PC-9 (cell line): ENCODE results near the gene LCE2C. TPM values are rescaled to one million over a fixed set of nuclear protein-coding genes. Genes with fewer than 3 reads are reported as not detected.

Experiments
- BruUV-seq: library from RNA; stranded (reverse); fragments of 400-500 nt; replicated peaks from 2 replicates; lab custom pipeline; 2021; lab: Mats Ljungman, UMichigan
- CTCF ChIA-PET: fragments of 300-600 bp; sonication (Branson Sonifier 250); formaldehyde crosslinking; loops from one replicate; lab custom pipeline; 2022; ENCODE audit warnings: antibody characterized with exemption; lab: Charles Lee
- POLR2A ChIA-PET: fragments of 300-600 bp; sonication (Branson Sonifier 250); formaldehyde crosslinking; loops from one replicate; lab custom pipeline; 2022; ENCODE audit warnings: antibody characterized with exemption; ENCODE audit not compliant: unreplicated experiment; lab: Charles Lee
- DNase-seq, 2 experiments: peaks; one replicate each; pipeline versions ENCODE4 v3.0.0 to v3.0.0-alpha.2; 2015 to 2022; ENCODE audit warnings: mixed read lengths in 1 of 2
- H2AFZ ChIP-seq: fragments of 200-600 bp; sonication (generic); 2 replicates; pipeline ENCODE4 v1.8.1; 2017; ENCODE audit warnings: antibody characterized with exemption
- H3F3A ChIP-seq: fragments of 200-600 bp; sonication (generic); 2 replicates; pipeline ENCODE4 v1.8.1; 2017; ENCODE audit warnings: antibody characterized with exemption, mild to moderate bottlenecking, low read depth; ENCODE audit not compliant: insufficient read depth
- H3K27ac ChIP-seq: fragments of 200-600 bp; sonication (generic); 2 replicates; pipeline ENCODE4 v1.6.1; 2016; ENCODE audit warnings: mixed run types
- H3K27me3 ChIP-seq: fragments of 200-600 bp; sonication (generic); 2 replicates; pipeline ENCODE4 v1.6.1; 2016; ENCODE audit warnings: low read depth, mixed run types; ENCODE audit not compliant: insufficient read depth
- H3K36me3 ChIP-seq: fragments of 200-600 bp; sonication (generic); 2 replicates; pipeline ENCODE4 v1.6.1; 2016; ENCODE audit warnings: low read depth, mixed run types
- H3K4me1 ChIP-seq: fragments of 200-600 bp; sonication (generic); replicated peaks from 2 replicates; pipeline ENCODE4 v1.6.1; 2016; ENCODE audit warnings: mixed run types; ENCODE audit not compliant: insufficient read depth
- H3K4me2 ChIP-seq: fragments of 200-600 bp; sonication (generic); 2 replicates; pipeline ENCODE4 v1.6.1; 2017; ENCODE audit warnings: mixed run types
- H3K4me3 ChIP-seq: fragments of 200-600 bp; sonication (generic); 2 replicates; pipeline ENCODE4 v1.6.1; 2016; ENCODE audit warnings: mixed run types
- H3K79me2 ChIP-seq: fragments of 200-600 bp; sonication (generic); 2 replicates; pipeline ENCODE4 v1.6.1; 2017; ENCODE audit warnings: low read depth, mixed run types
- H3K9me2 ChIP-seq: fragments of 200-600 bp; sonication (generic); 2 replicates; pipeline ENCODE4 v1.8.1; 2017; ENCODE audit warnings: mild to moderate bottlenecking; ENCODE audit not compliant: insufficient read depth
- H3K9me3 ChIP-seq: fragments of 200-600 bp; sonication (generic); 2 replicates; pipeline ENCODE4 v1.8.1; 2016; ENCODE audit warnings: low read depth; ENCODE audit not compliant: insufficient read depth
- H4K20me1 ChIP-seq: fragments of 200-600 bp; sonication (generic); 2 replicates; pipeline ENCODE4 v1.8.1; 2017; ENCODE audit not compliant: insufficient read depth
- EZH2 ChIP-seq: fragments of 200-600 bp; sonication (generic); IDR thresholded peaks from 2 replicates; pipeline ENCODE4 v1.8.0; 2017; ENCODE audit warnings: antibody characterized with exemption, low read depth
- intact Hi-C: fragments of 100-400 bp; cut with micrococcal nuclease; formaldehyde crosslinking; loops from one replicate; pipeline ENCODE4 v1.10.0; 2022; ENCODE audit not compliant: unreplicated experiment
- total RNA-seq: library from RNA; stranded (reverse); gene quantifications from 2 replicates; pipeline ENCODE4 v1.2.3, GENCODE V29; 2021
- TF ChIP-seq, protein P1 (sequence below): fragments of 200-600 bp; sonication (generic); conservative IDR thresholded peaks from 2 replicates; pipeline ENCODE4 v1.6.1; 2017; ENCODE audit warnings: mixed run types, antibody characterized with exemption, mild to moderate bottlenecking, moderate library complexity

Gene LCE2C
- total RNA-seq, 1 experiment from 2014 or later: not detected

- Histone ChIP-seq H3K9me2 (no peaks in the 10 kb centered on the region), H3K4me2 (no peak overlapping the region), H3K79me2 (no peaks in the 10 kb centered on the region), H3F3A (no peaks in the 10 kb centered on the region), H3K4me3 (no peak overlapping the region), H2AFZ (no peak overlapping the region), H3K27ac (no peak overlapping the region), H3K36me3 (no peaks in the 10 kb centered on the region), H3K9me3 (no peaks in the 10 kb centered on the region), H3K4me1 (no peaks in the 10 kb centered on the region), H4K20me1 (no peaks in the 10 kb centered on the region), H3K27me3 (peaks cover 21% of the 10 kb centered on the region)
- POLR2A ChIA-PET: no interaction called here
- TF ChIP-seq EZH2: no peak
- TF ChIP-seq, protein P1, sequence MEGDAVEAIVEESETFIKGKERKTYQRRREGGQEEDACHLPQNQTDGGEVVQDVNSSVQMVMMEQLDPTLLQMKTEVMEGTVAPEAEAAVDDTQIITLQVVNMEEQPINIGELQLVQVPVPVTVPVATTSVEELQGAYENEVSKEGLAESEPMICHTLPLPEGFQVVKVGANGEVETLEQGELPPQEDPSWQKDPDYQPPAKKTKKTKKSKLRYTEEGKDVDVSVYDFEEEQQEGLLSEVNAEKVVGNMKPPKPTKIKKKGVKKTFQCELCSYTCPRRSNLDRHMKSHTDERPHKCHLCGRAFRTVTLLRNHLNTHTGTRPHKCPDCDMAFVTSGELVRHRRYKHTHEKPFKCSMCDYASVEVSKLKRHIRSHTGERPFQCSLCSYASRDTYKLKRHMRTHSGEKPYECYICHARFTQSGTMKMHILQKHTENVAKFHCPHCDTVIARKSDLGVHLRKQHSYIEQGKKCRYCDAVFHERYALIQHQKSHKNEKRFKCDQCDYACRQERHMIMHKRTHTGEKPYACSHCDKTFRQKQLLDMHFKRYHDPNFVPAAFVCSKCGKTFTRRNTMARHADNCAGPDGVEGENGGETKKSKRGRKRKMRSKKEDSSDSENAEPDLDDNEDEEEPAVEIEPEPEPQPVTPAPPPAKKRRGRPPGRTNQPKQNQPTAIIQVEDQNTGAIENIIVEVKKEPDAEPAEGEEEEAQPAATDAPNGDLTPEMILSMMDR: no peak
- no TSS peak for BruUV-seq
- intact Hi-C loops: no loop called here
- CTCF ChIA-PET: no interaction called here
- DNase-seq: no peak
Observed at GRCh38 chr1:152640351-152640750, 34.7 kb upstream of the LCE2C start.

GRCh38 chr1:152643945-152644344 is 31.1 kb upstream of the LCE2C start:
- intact Hi-C loops: no loop called here
- ChIA-PET POLR2A (no interaction called here), CTCF (interaction anchor here (0.7 kb wide), 1 partner anchor 1269 kb away, joined by 17 read pairs; no protein-coding TSS in a partner anchor)
- no peaks in the 10 kb centered on the region for H3K79me2 ChIP-seq
- H3K4me3 ChIP-seq: no peak overlapping the region
- H3K36me3 ChIP-seq: no peaks in the 10 kb centered on the region
- no peaks in the 10 kb centered on the region for H4K20me1 ChIP-seq
- H2AFZ ChIP-seq: no peak overlapping the region
- H3K9me3 ChIP-seq: no peaks in the 10 kb centered on the region
- peaks cover 22% of the 10 kb centered on the region for H3K27me3 ChIP-seq
- no peaks in the 10 kb centered on the region for H3F3A ChIP-seq
- no peak for DNase-seq
- H3K9me2 ChIP-seq: no peaks in the 10 kb centered on the region
- no peak overlapping the region for H3K4me2 ChIP-seq
- BruUV-seq: no TSS peak
- no peak for TF ChIP-seq EZH2
- TF ChIP-seq, protein P1: no peak
- no peak overlapping the region for H3K27ac ChIP-seq
- no peaks in the 10 kb centered on the region for H3K4me1 ChIP-seq

DNA sequence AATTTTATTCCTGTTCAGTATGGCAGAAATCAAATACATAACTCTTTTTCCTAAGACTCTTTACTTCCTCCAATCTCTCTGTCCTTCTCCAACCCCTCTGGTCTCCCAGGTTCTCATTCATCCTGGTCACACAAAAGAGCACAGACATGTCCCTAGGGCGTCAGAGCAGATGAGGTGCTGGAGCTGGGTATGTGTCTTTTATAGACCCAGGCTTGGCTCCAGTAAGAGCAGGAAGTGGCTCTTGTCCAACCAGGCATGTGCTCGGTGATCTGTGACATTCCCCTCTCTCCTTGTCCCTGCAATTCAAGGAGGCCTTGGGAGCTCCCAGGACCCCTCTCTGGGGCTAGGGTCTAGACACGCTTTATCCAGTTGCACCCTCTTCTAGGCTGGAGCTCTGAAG is 29.9 kb upstream of the LCE2C start:
- CTCF ChIA-PET: no interaction called here
- H3K4me1 ChIP-seq: no peaks in the 10 kb centered on the region

More for the DNA sequence above, 29.9 kb upstream of the LCE2C start:
- intact Hi-C loops: no loop called here
- Histone ChIP-seq H3F3A (no peaks in the 10 kb centered on the region), H3K27ac (no peak overlapping the region), H3K36me3 (no peaks in the 10 kb centered on the region), H3K4me2 (no peak overlapping the region), H3K79me2 (no peaks in the 10 kb centered on the region), H2AFZ (no peak overlapping the region), H3K4me3 (no peak overlapping the region), H3K27me3 (peaks cover 22% of the 10 kb centered on the region), H3K9me3 (no peaks in the 10 kb centered on the region), H4K20me1 (no peaks in the 10 kb centered on the region), H3K9me2 (no peaks in the 10 kb centered on the region)
- no peak for DNase-seq
- POLR2A ChIA-PET: no interaction called here
- TF ChIP-seq EZH2: no peak
- TF ChIP-seq, protein P1: no peak
- no TSS peak for BruUV-seq
